Panc1 (cell line): Measurements from ENCODE around the gene CDCA4. TPM values are rescaled to one million over a fixed set of nuclear protein-coding genes. Genes with fewer than 3 reads are reported as not detected.
A peak's percentile ranks its signal among the peaks of the same experiment; 100 is the strongest.

ENCODE experiments used
- ATAC-seq: fragments of 200-7000 bp; cut with Tn5 transposase; 2 replicates; pipeline ENCODE4 v1.9.1; 2020; ENCODE audit warnings: mild to moderate bottlenecking, moderate library complexity
- BruUV-seq: library from RNA; stranded (reverse); fragments of 400-500 nt; replicated peaks from 2 replicates; lab custom pipeline; 2021; lab: Mats Ljungman, UMichigan
- CTCF ChIA-PET: fragments of 300-600 bp; sonication (Branson Sonifier 250); formaldehyde crosslinking; loops from one replicate; lab custom pipeline; 2022; ENCODE audit warnings: antibody characterized with exemption; lab: Charles Lee
- POLR2A ChIA-PET: fragments of 300-600 bp; sonication (Branson Sonifier 250); formaldehyde crosslinking; loops from one replicate; lab custom pipeline; 2022; ENCODE audit warnings: antibody characterized with exemption; lab: Charles Lee
- DNase-seq: peaks from one replicate; pipeline ENCODE4 v3.0.0-alpha.2; 2010; ENCODE audit warnings: low read depth, low spot score
- H3K27ac ChIP-seq: 2 replicates; pipeline ENCODE4 v1.5.1; 2011; ENCODE audit warnings: mild to moderate bottlenecking, low read length, inconsistent platforms
- H3K27me3 ChIP-seq: fragments of 200-500 bp; sonication (Bioruptor generic); 2 replicates; pipeline ENCODE4 v1.6.0; 2014; ENCODE audit warnings: low read length, inconsistent platforms; ENCODE audit not compliant: control insufficient read depth, insufficient read depth
- H3K36me3 ChIP-seq: fragments of 200-500 bp; sonication (Bioruptor generic); 2 replicates; pipeline ENCODE4 v1.5.1; 2014; ENCODE audit warnings: inconsistent platforms, mild to moderate bottlenecking, low read length, moderate library complexity; ENCODE audit not compliant: control insufficient read depth, insufficient read depth
- H3K4me1 ChIP-seq: 2 replicates; pipeline ENCODE4 v1.5.1; 2011; ENCODE audit warnings: inconsistent platforms, mild to moderate bottlenecking, low read length, moderate library complexity; ENCODE audit not compliant: control insufficient read depth, insufficient read depth
- H3K4me3 ChIP-seq, 2 experiments: 2 replicates each; pipeline ENCODE4 v1.5.1; 2011 to 2012; ENCODE audit warnings: low read depth in 2 of 2, low read length in 2 of 2, mild to moderate bottlenecking in 2 of 2, inconsistent platforms in 1 of 2, moderate library complexity in 1 of 2
- H3K9me3 ChIP-seq: fragments of 200-500 bp; sonication (Bioruptor generic); 2 replicates; pipeline ENCODE4 v1.5.1; 2014; ENCODE audit warnings: low read depth, mild to moderate bottlenecking, inconsistent platforms, low read length, moderate library complexity; ENCODE audit not compliant: control insufficient read depth, insufficient read depth
- POLR2AphosphoS5 ChIP-seq: IDR thresholded peaks from 2 replicates; pipeline ENCODE4 v1.6.1; 2012; ENCODE audit warnings: mild to moderate bottlenecking, low read depth, low read length, moderate library complexity
- SIN3A ChIP-seq: IDR thresholded peaks from 2 replicates; pipeline ENCODE4 v1.6.1; 2012; ENCODE audit warnings: low read depth, mild to moderate bottlenecking, low read length, moderate library complexity, borderline replicate concordance; ENCODE audit not compliant: insufficient read depth
- TCF7L2 ChIP-seq: IDR thresholded peaks from 2 replicates; pipeline ENCODE4 v1.6.1; 2011; ENCODE audit warnings: mild to moderate bottlenecking, low read depth, low read length, inconsistent platforms
- in situ Hi-C: cut with HindIII; loops from 2 replicates; pipeline ENCODE4 v1.10.0; 2016; ENCODE audit warnings: low sequenced_read_pairs, low pct_unique_long_range_greater_than_20kb
- intact Hi-C: fragments of 100-400 bp; cut with micrococcal nuclease; formaldehyde crosslinking; loops from one replicate; pipeline ENCODE4 v1.10.0; 2022; ENCODE audit not compliant: unreplicated experiment
- total RNA-seq: library from RNA; stranded (reverse); gene quantifications from one replicate; pipeline ENCODE4 v1.2.1, GENCODE V29; 2021; ENCODE audit not compliant: unreplicated experiment
- TF ChIP-seq, protein P1 (sequence below), 2 experiments: IDR thresholded peaks; 2 replicates each; pipeline ENCODE4 v1.6.1; 2011 to 2012; ENCODE audit warnings: low read depth in 2 of 2, control low read depth in 1 of 2, low read length in 1 of 2, mild to moderate bottlenecking in 1 of 2, moderate library complexity in 1 of 2; ENCODE audit not compliant: insufficient read depth in 1 of 2
- TF ChIP-seq, protein P2 (sequence below): fragments of 450-650 bp; IDR thresholded peaks from 2 replicates; pipeline ENCODE4 v1.5.1; 2017; ENCODE audit warnings: mild to moderate bottlenecking

CDCA4 gene
- total RNA-seq, 1 experiment from 2014 or later = 39.9 TPM

DNA sequence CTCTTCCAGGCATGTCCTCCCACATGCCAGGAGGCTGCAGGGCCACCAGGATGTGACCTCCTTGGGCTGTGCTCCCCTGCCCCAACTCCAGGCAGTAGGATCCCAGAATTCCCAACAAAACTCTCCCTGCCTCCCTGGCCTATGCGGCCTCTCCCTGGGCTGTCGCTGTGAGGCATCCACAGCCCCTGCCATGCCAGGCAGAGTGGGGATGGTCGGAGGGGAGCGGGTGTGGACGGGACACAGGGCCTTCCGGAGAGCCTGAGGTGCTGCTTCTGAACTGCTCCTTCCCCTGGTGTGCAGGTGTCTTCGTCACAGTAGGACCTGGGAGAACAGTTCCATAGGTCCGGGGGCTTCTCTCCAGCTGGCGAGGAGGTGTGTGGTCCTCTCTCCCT, 26.0 kb upstream of the CDCA4 start:
- ChIA-PET POLR2A (no interaction called here), CTCF (interaction anchor here (0.7 to 2.1 kb wide), 4 partner anchors 34 to 79 kb away, joined by 6 to 18 read pairs (median 10); no protein-coding TSS in a partner anchor)
- Histone ChIP-seq H3K4me3 (no peak overlapping the region), H3K27me3 (no peaks in the 10 kb centered on the region), H3K27ac (no peak overlapping the region), H3K4me1 (peaks cover 5% of the 10 kb centered on the region; the same call in 1 of the 2 replicates), H3K9me3 (no peaks in the 10 kb centered on the region), H3K36me3 (no peaks in the 10 kb centered on the region)
- BruUV-seq = no TSS peak
- in situ Hi-C loops = no loop called here
- DNase-seq = no peak
- intact Hi-C loops = loop anchor here (5.0 kb wide), 1 partner anchor 75 kb away; no protein-coding TSS in a partner anchor
- ATAC-seq = no peak
- no peak for TF ChIP-seq TCF7L2

DNA sequence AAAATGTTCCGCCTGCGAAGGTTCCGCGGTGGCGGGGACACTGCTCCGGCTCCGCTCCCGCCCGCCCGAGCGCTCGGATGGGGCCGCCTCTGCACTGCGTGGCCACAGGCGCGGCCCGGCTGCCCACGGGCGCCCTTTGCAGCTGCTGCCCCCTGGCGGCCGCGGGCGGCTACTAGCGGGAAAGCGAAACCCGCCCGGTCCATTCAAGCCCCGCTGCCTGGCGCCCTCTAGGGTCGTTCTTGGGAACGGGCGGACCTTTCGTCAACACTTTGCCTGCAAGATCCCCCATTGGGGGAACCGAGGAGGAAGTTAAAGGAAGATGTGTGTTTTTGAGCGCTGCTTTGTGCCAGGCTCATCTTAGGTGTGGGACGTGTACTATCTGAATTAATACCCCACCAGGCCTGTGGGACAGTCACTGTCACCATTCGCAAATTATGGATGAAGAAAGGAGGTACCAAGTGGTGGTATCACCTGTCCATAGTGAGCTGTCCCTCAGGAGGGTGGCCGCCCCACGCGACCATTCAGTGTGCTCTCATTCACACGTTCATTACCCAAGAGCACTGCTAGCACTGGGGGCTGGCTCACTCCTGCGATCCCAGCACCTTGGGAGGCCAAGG, 24.9 kb upstream of the CDCA4 start:
- H3K27me3 ChIP-seq = no peaks in the 10 kb centered on the region
- no peaks in the 10 kb centered on the region for H3K36me3 ChIP-seq
- no peaks in the 10 kb centered on the region for H3K9me3 ChIP-seq
- CTCF ChIA-PET = interaction anchor here (0.6 to 2.1 kb wide), 8 partner anchors 17 to 78 kb away, joined by 3 to 18 read pairs (median 6); no protein-coding TSS in a partner anchor
- in situ Hi-C loops = no loop called here
- no peak overlapping the region for H3K27ac ChIP-seq
- intact Hi-C loops = loop anchor here (2.0 to 5.0 kb wide), 2 partner anchors 33 to 74 kb away; no protein-coding TSS in a partner anchor
- POLR2A ChIA-PET = interaction anchor here (1.0 kb wide), 1 partner anchor 23 kb away, joined by 5 read pairs; no protein-coding TSS in a partner anchor
- DNase-seq (no peak), ATAC-seq (peak; percentile 92)
- peaks cover 5% of the 10 kb centered on the region; the same call in 1 of the 2 replicates for H3K4me1 ChIP-seq
- peak overlapping the region in 1 of 2 experiments; percentile 33; a peak in 1 of 4 replicates for H3K4me3 ChIP-seq
- no TSS peak for BruUV-seq
- TF ChIP-seq POLR2AphosphoS5 (0 out of 2 replicates have a peak, but pooled peaks have one; percentile 39), SIN3A (peak; percentile 71; the same call in 1 of the 2 replicates), TCF7L2 (no peak)
- TF ChIP-seq, protein P1, sequence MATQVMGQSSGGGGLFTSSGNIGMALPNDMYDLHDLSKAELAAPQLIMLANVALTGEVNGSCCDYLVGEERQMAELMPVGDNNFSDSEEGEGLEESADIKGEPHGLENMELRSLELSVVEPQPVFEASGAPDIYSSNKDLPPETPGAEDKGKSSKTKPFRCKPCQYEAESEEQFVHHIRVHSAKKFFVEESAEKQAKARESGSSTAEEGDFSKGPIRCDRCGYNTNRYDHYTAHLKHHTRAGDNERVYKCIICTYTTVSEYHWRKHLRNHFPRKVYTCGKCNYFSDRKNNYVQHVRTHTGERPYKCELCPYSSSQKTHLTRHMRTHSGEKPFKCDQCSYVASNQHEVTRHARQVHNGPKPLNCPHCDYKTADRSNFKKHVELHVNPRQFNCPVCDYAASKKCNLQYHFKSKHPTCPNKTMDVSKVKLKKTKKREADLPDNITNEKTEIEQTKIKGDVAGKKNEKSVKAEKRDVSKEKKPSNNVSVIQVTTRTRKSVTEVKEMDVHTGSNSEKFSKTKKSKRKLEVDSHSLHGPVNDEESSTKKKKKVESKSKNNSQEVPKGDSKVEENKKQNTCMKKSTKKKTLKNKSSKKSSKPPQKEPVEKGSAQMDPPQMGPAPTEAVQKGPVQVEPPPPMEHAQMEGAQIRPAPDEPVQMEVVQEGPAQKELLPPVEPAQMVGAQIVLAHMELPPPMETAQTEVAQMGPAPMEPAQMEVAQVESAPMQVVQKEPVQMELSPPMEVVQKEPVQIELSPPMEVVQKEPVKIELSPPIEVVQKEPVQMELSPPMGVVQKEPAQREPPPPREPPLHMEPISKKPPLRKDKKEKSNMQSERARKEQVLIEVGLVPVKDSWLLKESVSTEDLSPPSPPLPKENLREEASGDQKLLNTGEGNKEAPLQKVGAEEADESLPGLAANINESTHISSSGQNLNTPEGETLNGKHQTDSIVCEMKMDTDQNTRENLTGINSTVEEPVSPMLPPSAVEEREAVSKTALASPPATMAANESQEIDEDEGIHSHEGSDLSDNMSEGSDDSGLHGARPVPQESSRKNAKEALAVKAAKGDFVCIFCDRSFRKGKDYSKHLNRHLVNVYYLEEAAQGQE (IDR thresholded peaks at IDR 0.05; ENCODE audit: insufficient read depth in 1 of 2, low read depth in 2 of 2, low read length in 1 of 2) = no peak
- TF ChIP-seq, protein P2, sequence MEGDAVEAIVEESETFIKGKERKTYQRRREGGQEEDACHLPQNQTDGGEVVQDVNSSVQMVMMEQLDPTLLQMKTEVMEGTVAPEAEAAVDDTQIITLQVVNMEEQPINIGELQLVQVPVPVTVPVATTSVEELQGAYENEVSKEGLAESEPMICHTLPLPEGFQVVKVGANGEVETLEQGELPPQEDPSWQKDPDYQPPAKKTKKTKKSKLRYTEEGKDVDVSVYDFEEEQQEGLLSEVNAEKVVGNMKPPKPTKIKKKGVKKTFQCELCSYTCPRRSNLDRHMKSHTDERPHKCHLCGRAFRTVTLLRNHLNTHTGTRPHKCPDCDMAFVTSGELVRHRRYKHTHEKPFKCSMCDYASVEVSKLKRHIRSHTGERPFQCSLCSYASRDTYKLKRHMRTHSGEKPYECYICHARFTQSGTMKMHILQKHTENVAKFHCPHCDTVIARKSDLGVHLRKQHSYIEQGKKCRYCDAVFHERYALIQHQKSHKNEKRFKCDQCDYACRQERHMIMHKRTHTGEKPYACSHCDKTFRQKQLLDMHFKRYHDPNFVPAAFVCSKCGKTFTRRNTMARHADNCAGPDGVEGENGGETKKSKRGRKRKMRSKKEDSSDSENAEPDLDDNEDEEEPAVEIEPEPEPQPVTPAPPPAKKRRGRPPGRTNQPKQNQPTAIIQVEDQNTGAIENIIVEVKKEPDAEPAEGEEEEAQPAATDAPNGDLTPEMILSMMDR = peak; percentile 99

DNA sequence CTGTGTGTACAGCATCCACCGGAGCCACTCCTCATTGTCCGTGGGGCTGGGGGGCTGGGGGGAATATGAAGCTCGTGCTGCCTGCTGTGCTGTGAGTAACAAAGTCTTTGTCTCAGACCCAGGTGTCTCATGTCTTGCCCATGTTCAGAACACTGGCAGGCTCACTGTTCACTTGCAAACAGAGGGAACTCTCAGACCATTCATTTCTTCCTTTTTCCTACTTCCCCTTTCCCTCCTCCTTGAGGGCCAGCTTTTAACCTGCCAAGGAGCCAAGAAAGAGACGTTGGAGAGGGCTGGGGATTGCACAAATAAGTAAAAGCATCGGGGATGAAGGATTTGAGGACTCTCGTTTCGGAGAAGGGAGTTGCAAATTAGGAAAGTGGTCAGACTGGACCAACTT, 22.8 kb upstream of the CDCA4 start:
- no peak overlapping the region; the same call in 1 of the 2 replicates for H3K27ac ChIP-seq
- ChIA-PET POLR2A (interaction anchor here (0.5 kb wide), 1 partner anchor 25 kb away, joined by 5 read pairs; no protein-coding TSS in a partner anchor), CTCF (no interaction called here)
- in situ Hi-C loops (no loop called here), intact Hi-C loops (loop anchor here (2.0 kb wide), 1 partner anchor 31 kb away; no protein-coding TSS in a partner anchor)
- no peak for ATAC-seq
- TF ChIP-seq, protein P1 (IDR thresholded peaks at IDR 0.05; ENCODE audit: insufficient read depth in 1 of 2, low read depth in 2 of 2, low read length in 1 of 2) = no peak
- no peak for TF ChIP-seq POLR2AphosphoS5
- TF ChIP-seq, protein P2 = no peak
- TF ChIP-seq SIN3A = no peak
- TF ChIP-seq TCF7L2 = no peak
- H3K9me3 ChIP-seq = no peaks in the 10 kb centered on the region
- peaks cover 5% of the 10 kb centered on the region; the same call in 1 of the 2 replicates for H3K4me1 ChIP-seq
- H3K27me3 ChIP-seq = no peaks in the 10 kb centered on the region
- H3K4me3 ChIP-seq = no peak overlapping the region
- DNase-seq = no peak
- no TSS peak for BruUV-seq
- no peaks in the 10 kb centered on the region for H3K36me3 ChIP-seq
